A673 (cell line): Measurements from ENCODE around the gene JAG1.

Experiments used
- EZH2 ChIP-seq: fragments of 200-600 bp; sonication (generic); IDR thresholded peaks from 2 replicates; pipeline ENCODE4 v1.6.1; 2017; ENCODE audit warnings: borderline replicate concordance, low read depth, mild to moderate bottlenecking, mixed read lengths, antibody characterized with exemption, low read length; ENCODE audit not compliant: poor library complexity, severe bottlenecking
- TF ChIP-seq, protein P1 (sequence below): fragments of 300-800, 200-600 bp; sonication (generic); conservative IDR thresholded peaks from 2 replicates; pipeline ENCODE4 v1.5.1; 2017; ENCODE audit warnings: low read depth, mild to moderate bottlenecking, antibody characterized with exemption, low read length, moderate library complexity, mixed read lengths

DNA sequence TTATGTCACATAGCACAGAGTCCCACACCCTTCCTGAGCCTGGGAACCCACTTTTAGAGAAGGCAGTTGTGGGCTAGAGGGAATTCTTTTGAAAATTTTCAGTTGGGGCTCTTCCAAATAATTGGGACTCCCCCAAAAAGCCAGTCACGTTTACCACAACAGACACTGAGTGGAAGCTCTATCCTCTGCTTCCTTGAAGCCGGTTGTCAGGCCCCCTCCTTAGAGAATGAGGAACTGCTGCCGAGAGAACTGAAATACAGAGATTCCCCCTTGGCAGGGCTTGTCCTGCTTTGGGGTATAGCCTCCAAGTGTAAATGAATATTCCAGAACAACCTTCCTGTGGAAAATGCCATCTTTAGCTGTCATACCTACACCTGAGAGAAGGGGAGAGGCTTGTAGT lies 2.7 kb upstream of the JAG1 start:
- TF ChIP-seq, protein P1, sequence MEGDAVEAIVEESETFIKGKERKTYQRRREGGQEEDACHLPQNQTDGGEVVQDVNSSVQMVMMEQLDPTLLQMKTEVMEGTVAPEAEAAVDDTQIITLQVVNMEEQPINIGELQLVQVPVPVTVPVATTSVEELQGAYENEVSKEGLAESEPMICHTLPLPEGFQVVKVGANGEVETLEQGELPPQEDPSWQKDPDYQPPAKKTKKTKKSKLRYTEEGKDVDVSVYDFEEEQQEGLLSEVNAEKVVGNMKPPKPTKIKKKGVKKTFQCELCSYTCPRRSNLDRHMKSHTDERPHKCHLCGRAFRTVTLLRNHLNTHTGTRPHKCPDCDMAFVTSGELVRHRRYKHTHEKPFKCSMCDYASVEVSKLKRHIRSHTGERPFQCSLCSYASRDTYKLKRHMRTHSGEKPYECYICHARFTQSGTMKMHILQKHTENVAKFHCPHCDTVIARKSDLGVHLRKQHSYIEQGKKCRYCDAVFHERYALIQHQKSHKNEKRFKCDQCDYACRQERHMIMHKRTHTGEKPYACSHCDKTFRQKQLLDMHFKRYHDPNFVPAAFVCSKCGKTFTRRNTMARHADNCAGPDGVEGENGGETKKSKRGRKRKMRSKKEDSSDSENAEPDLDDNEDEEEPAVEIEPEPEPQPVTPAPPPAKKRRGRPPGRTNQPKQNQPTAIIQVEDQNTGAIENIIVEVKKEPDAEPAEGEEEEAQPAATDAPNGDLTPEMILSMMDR, result no peak
- TF ChIP-seq EZH2, result no peak
